ENCODE data around the gene MINDY4.

DNA sequence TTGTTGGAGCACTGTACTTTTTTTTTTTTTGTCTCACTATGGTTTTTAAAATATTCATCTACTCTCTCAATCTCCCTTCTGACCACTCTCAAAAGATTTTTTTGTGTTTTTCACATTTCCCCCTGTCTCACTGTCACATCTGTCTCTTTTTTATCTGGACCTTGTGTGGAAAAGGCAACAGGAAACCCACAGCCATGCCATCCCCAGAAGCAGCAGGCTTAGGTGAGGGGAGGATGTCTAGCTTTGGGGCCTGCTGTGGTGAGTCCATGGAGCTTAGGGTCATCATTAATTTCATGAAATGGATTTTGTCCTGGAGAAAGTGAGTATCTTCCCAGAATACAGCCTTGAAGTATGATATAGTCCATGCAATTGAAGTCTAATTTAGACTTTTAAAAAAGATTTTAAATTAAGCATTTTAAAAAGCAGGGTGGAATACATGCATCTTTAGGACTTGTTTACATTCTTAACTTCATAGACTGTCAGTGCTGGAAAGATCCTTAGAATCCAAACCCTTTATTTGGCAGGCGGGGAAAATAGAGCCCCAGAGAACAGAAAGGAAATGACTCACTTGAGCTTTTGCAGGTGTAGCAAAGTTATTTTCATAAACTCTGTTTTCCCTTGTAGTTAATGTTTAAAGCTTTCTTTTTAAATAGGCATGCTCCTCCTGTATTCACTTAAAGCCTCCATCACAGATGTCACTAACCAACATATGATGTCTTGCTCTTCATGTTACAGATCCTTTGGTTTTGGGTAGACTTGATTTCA lies 25.1 kb downstream of the MINDY4 start:
- TF ChIP-seq, protein P1, sequence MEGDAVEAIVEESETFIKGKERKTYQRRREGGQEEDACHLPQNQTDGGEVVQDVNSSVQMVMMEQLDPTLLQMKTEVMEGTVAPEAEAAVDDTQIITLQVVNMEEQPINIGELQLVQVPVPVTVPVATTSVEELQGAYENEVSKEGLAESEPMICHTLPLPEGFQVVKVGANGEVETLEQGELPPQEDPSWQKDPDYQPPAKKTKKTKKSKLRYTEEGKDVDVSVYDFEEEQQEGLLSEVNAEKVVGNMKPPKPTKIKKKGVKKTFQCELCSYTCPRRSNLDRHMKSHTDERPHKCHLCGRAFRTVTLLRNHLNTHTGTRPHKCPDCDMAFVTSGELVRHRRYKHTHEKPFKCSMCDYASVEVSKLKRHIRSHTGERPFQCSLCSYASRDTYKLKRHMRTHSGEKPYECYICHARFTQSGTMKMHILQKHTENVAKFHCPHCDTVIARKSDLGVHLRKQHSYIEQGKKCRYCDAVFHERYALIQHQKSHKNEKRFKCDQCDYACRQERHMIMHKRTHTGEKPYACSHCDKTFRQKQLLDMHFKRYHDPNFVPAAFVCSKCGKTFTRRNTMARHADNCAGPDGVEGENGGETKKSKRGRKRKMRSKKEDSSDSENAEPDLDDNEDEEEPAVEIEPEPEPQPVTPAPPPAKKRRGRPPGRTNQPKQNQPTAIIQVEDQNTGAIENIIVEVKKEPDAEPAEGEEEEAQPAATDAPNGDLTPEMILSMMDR (IDR thresholded peaks at IDR 0.05) = no peak
- TF ChIP-seq POLR2A (IDR thresholded peaks at IDR 0.05) = no peak
